Stimulated activated CD8-positive, alpha-beta memory T cell treated with anti-CD3 and anti-CD28 coated beads, Interleukin-7, amount 100 ng/mL, for 1 hour (primary cell): Measurements from ENCODE around the gene DENND1B.

Source experiments
- DNase-seq, 2 donors: peaks; one replicate each; pipeline ENCODE4 v3.0.0-alpha.2; 2020; ENCODE audit warnings: low read depth in 2 of 2

The DENND1B gene

GRCh38 chr1:197467881-197468280, 307.4 kb downstream of the DENND1B start:
- DNase-seq: no peak

GRCh38 chr1:197466813-197467212, 308.5 kb downstream of the DENND1B start:
- no peak for DNase-seq

- DNase-seq: no peak
Measured at GRCh38 chr1:197465528-197466327, 309.6 kb downstream of the DENND1B start.

GRCh38 chr1:197464044-197464443, 311.2 kb downstream of the DENND1B start:
- no peak for DNase-seq

GRCh38 chr1:197463142-197463541, 312.1 kb downstream of the DENND1B start:
- no peak for DNase-seq

GRCh38 chr1:197462539-197462938, 312.7 kb downstream of the DENND1B start:
- no peak for DNase-seq
